ENCODE data around the gene DYNLT2.

Gene DYNLT2

DNA sequence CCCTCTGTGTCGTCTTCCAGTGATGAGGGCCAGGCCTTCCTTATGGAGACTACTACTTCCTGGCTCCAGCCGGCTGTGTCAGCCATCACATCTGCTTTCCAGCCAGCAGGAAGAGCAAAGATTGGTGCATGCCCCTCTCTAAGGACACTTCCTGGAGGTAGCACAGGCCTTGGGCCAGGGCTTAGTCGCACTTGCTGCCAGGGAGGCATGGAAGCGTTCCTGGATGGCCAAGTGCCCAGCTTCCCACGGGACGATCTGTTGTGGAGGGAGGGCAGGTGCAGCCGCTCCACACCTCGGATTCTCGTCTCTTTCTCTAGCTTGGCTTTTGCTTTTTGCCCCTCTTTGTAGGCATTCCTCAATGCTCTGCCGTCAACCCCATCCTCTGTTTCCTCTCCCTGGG, 11.9 kb upstream of the DYNLT2 start:
- no peaks in the 10 kb centered on the region for H3K27me3 ChIP-seq (ENCODE audit: control insufficient read depth, low read length)
- H3K9me2 ChIP-seq (replicated peaks; ENCODE audit: control insufficient read depth, low read length) = no peaks in the 10 kb centered on the region
- H3K4me1 ChIP-seq (ENCODE audit: control insufficient read depth, low read length) = no peaks in the 10 kb centered on the region
- peaks cover 92% of the 10 kb centered on the region for H3K36me3 ChIP-seq (ENCODE audit: control insufficient read depth, low read length)
- 0 out of 2 replicates have a peak, but pooled peaks cover 5% of the 10 kb centered on the region for H4K20me1 ChIP-seq (ENCODE audit: control insufficient read depth, insufficient read depth, low read depth, low read length)
- TF ChIP-seq, protein P1, sequence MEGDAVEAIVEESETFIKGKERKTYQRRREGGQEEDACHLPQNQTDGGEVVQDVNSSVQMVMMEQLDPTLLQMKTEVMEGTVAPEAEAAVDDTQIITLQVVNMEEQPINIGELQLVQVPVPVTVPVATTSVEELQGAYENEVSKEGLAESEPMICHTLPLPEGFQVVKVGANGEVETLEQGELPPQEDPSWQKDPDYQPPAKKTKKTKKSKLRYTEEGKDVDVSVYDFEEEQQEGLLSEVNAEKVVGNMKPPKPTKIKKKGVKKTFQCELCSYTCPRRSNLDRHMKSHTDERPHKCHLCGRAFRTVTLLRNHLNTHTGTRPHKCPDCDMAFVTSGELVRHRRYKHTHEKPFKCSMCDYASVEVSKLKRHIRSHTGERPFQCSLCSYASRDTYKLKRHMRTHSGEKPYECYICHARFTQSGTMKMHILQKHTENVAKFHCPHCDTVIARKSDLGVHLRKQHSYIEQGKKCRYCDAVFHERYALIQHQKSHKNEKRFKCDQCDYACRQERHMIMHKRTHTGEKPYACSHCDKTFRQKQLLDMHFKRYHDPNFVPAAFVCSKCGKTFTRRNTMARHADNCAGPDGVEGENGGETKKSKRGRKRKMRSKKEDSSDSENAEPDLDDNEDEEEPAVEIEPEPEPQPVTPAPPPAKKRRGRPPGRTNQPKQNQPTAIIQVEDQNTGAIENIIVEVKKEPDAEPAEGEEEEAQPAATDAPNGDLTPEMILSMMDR (IDR thresholded peaks at IDR 0.05; ENCODE audit: low read depth, low read length, poor library complexity, severe bottlenecking) = no peak
- TF ChIP-seq EZH2phosphoT487 (IDR thresholded peaks at IDR 0.05; ENCODE audit: borderline replicate concordance, low read length) = no peak
- no peak overlapping the region for H3K27ac ChIP-seq (ENCODE audit: low read depth, low read length)
- no peaks in the 10 kb centered on the region for H3K79me2 ChIP-seq (ENCODE audit: control insufficient read depth, low read length)
- no peak overlapping the region for H3K4me2 ChIP-seq (ENCODE audit: low read length)
- H3F3A ChIP-seq (ENCODE audit: control insufficient read depth, insufficient read depth) = no peaks in the 10 kb centered on the region
- H3K4me3 ChIP-seq (ENCODE audit: low read length) = no peak overlapping the region
- no peaks in the 10 kb centered on the region for H3K9me3 ChIP-seq (ENCODE audit: control insufficient read depth, insufficient read depth, low read length)

DNA sequence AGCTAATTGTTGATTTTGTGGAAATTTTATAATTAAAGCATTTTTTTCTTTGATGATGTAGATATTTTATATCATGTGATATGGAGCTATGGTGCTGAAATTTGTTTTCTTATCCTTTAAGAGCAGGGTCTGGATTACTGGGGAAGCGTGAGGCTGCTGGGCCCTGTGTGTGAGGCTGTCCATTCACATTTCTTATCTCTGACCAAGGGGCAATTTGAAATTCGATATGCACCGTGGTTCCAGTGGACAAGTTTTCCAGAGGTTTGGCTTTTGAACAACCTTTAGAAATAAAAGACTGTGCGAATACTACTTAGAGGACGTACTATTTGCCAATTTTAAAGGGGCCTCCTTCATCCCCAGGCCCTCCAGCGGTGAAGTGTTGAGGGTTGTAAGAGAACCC, 3.8 kb upstream of the DYNLT2 start:
- no peaks in the 10 kb centered on the region for H3K27me3 ChIP-seq (ENCODE audit: control insufficient read depth, low read length)
- H3F3A ChIP-seq (ENCODE audit: control insufficient read depth, insufficient read depth) = no peaks in the 10 kb centered on the region
- no peaks in the 10 kb centered on the region for H3K9me3 ChIP-seq (ENCODE audit: control insufficient read depth, insufficient read depth, low read length)
- no peak overlapping the region for H3K4me2 ChIP-seq (ENCODE audit: low read length)
- no peak overlapping the region for H3K27ac ChIP-seq (ENCODE audit: low read depth, low read length)
- peaks cover 1% of the 10 kb centered on the region; the same call in 1 of the 2 replicates for H4K20me1 ChIP-seq (ENCODE audit: control insufficient read depth, insufficient read depth, low read depth, low read length)
- no peak for TF ChIP-seq EZH2phosphoT487 (IDR thresholded peaks at IDR 0.05; ENCODE audit: borderline replicate concordance, low read length)
- TF ChIP-seq, protein P1 (IDR thresholded peaks at IDR 0.05; ENCODE audit: low read depth, low read length, poor library complexity, severe bottlenecking) = no peak
- no peaks in the 10 kb centered on the region for H3K9me2 ChIP-seq (replicated peaks; ENCODE audit: control insufficient read depth, low read length)
- no peak overlapping the region for H3K4me3 ChIP-seq (ENCODE audit: low read length)
- H3K36me3 ChIP-seq (ENCODE audit: control insufficient read depth, low read length) = peaks cover 61% of the 10 kb centered on the region
- H3K79me2 ChIP-seq (ENCODE audit: control insufficient read depth, low read length) = peaks cover 35% of the 10 kb centered on the region
- peaks cover 15% of the 10 kb centered on the region for H3K4me1 ChIP-seq (ENCODE audit: control insufficient read depth, low read length)

DNA sequence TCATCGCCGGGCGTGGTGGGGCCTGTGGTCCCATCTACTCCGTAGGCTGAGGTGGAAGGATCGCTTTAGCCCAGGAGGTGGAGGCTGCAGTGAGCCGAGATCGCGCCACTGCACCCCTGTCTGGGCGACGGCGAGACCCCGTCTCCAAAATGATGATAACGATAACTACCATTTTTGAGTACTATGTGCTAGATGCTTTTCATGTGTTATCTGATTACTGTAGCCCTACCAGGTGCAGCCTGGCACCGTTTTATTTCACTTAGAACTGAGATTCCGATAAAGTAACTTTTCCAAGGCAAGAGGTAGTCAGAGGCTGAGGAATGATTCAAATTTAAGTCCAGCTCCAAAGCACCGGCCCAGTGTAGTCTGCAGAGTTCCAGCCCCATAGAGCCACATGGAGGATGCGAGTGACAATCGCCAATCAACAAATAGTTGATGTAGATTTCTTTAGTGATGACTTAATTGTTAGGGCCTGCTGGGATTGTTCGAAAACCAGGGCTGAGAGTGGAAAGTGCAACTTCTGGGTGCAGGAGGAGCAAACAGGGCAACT, 777 bp upstream of the DYNLT2 start:
- Histone ChIP-seq H3K36me3 (ENCODE audit: control insufficient read depth, low read length) (peaks cover 50% of the 10 kb centered on the region), H3K79me2 (ENCODE audit: control insufficient read depth, low read length) (peaks cover 48% of the 10 kb centered on the region), H3K9me3 (ENCODE audit: control insufficient read depth, insufficient read depth, low read length) (no peaks in the 10 kb centered on the region), H3K4me3 (ENCODE audit: low read length) (peak overlapping the region; percentile 90), H3K27ac (ENCODE audit: low read depth, low read length) (peak overlapping the region; percentile 59), H3F3A (ENCODE audit: control insufficient read depth, insufficient read depth) (peaks cover 7% of the 10 kb centered on the region), H3K9me2 (replicated peaks; ENCODE audit: control insufficient read depth, low read length) (no peaks in the 10 kb centered on the region), H4K20me1 (ENCODE audit: control insufficient read depth, insufficient read depth, low read depth, low read length) (peaks cover 4% of the 10 kb centered on the region; the same call in 1 of the 2 replicates), H3K27me3 (ENCODE audit: control insufficient read depth, low read length) (no peaks in the 10 kb centered on the region), H3K4me2 (ENCODE audit: low read length) (peak overlapping the region; percentile 85), H3K4me1 (ENCODE audit: control insufficient read depth, low read length) (peaks cover 23% of the 10 kb centered on the region)
- TF ChIP-seq, protein P1 (IDR thresholded peaks at IDR 0.05; ENCODE audit: low read depth, low read length, poor library complexity, severe bottlenecking) = no peak
- no peak for TF ChIP-seq EZH2phosphoT487 (IDR thresholded peaks at IDR 0.05; ENCODE audit: borderline replicate concordance, low read length)

Data from DOHH2 (cell line).